Brain microvascular endothelial cell (primary cell): ENCODE results near the gene LCAT.

Experiments
- DNase-seq: peaks from one replicate; pipeline ENCODE4 v3.0.0-alpha.2; 2020
- H3K27ac ChIP-seq: fragments of 250-450 bp; sonication (Bioruptor Pico); 2 replicates; pipeline ENCODE4 v1.5.1; 2020; ENCODE audit warnings: mild to moderate bottlenecking, moderate library complexity
- H3K27me3 ChIP-seq: fragments of 250-450 bp; sonication (Bioruptor Pico); replicated peaks from 2 replicates; pipeline ENCODE4 v1.5.1; 2020; ENCODE audit warnings: mild to moderate bottlenecking
- H3K36me3 ChIP-seq: fragments of 250-450 bp; sonication (Bioruptor Pico); replicated peaks from 2 replicates; pipeline ENCODE4 v1.5.1; 2020; ENCODE audit warnings: mild to moderate bottlenecking
- H3K4me3 ChIP-seq: 2 replicates; pipeline ENCODE4 v1.5.1; 2011; ENCODE audit warnings: low read depth, mild to moderate bottlenecking, control low read depth, low read length, moderate library complexity
- in situ Hi-C: cut with HindIII; loops from 2 replicates; pipeline ENCODE4 v1.10.0; 2017; ENCODE audit warnings: low sequenced_read_pairs, low pct_ligation_motif_present
- TF ChIP-seq, protein P1 (sequence below): IDR thresholded peaks from 2 replicates; pipeline ENCODE4 v1.5.1; 2011; ENCODE audit warnings: low read depth, mild to moderate bottlenecking, moderate library complexity, low read length, control low read depth, inconsistent platforms; ENCODE audit errors: missing control alignments

LCAT gene

DNA sequence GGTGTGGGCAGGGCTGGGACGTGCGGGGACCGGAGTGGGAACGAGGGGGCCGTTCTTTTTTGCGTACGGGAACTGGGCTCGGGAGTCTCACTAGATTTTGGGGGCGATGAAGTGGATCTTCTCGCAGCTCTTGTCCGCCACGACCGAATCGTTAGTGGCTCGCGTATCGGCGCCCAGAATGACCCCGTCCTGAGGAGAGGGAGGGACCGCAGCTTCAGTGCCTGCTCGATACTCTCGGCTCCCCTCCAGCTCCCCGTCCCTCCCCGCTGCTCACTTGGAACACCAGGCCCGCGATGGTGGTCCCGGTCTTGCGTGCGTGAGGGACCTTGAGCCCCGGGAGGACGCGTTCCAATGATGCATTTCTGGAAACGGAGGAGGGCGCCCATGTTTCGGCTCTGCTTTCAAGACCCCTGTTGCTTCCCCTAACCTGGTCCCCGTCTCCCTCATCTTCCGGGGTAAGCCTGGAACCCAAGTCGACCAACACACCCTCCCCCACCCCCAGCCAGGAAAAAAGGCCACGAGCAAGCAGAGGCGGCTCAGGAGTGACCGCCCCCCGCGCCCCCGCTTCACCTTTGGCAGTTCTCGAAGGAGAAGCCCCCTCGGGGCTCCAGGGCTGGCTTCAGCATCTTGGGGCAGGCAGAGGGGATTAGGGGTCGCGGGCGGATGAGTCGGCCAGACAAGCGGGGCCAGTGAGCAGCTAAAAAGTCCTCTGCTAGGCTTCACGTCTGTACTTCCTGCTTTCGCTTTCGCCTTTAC is 7.6 kb downstream of the LCAT start, which contains the start of gene PSMB10:
TSS of gene PSMB10 (minus strand) at position 727 of the 756 bp plus-strand sequence. CDS start at position 626, 101 bp downstream.
- in situ Hi-C loops, result no loop called here
- TF ChIP-seq, protein P1, sequence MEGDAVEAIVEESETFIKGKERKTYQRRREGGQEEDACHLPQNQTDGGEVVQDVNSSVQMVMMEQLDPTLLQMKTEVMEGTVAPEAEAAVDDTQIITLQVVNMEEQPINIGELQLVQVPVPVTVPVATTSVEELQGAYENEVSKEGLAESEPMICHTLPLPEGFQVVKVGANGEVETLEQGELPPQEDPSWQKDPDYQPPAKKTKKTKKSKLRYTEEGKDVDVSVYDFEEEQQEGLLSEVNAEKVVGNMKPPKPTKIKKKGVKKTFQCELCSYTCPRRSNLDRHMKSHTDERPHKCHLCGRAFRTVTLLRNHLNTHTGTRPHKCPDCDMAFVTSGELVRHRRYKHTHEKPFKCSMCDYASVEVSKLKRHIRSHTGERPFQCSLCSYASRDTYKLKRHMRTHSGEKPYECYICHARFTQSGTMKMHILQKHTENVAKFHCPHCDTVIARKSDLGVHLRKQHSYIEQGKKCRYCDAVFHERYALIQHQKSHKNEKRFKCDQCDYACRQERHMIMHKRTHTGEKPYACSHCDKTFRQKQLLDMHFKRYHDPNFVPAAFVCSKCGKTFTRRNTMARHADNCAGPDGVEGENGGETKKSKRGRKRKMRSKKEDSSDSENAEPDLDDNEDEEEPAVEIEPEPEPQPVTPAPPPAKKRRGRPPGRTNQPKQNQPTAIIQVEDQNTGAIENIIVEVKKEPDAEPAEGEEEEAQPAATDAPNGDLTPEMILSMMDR, result no peak
- peak within 1 kb of the TSS; percentile 99 for H3K4me3 ChIP-seq
- peaks cover 20% of the 10 kb centered on the region for H3K36me3 ChIP-seq
- DNase-seq, result peak; percentile 65
- H3K27ac ChIP-seq, result peak within 1 kb of the TSS; percentile 65
- H3K27me3 ChIP-seq, result no peaks in the 10 kb centered on the region

DNA sequence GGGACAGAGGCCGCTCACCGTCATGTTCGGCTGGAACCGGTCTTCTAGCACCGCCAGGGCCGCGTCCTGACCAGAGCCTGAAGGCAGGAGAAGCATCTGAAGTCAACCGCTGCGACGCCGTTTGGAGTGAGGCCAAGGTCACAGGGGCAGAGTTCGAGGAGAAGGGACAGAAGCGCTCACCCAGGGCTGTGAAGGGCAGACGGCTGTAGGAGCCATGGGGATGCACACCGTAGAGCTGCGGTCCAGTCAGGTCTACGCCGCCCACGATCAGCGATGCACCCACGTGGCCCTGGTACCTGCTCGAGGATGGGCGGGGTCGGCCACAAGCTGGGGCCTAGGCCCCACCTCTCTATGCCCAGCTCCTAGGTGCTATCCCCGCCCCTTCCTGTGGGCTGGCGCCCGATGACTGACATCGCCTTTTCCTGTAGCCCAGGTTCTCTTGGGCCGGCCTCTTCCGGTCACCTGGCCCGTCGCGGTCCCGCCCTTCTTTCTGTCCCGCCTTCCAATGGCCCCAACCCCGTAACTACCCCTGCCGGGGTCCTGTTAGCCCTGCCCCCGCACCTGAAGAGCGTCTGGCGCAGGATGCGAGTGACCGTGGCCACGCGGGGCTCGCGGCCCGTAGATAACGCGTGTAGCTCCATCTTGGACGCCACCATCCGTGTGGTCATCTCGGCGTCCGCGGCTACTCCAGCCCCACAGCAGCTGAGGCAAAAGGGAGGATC is 8.4 kb downstream of the LCAT start:
- TF ChIP-seq, protein P1, result no peak
- H3K4me3 ChIP-seq, result peak overlapping the region; percentile 99
- H3K27ac ChIP-seq, result peak overlapping the region; percentile 65
- H3K27me3 ChIP-seq, result no peaks in the 10 kb centered on the region
- peak; percentile 88 for DNase-seq
- H3K36me3 ChIP-seq, result peaks cover 14% of the 10 kb centered on the region
- in situ Hi-C loops, result no loop called here

DNA sequence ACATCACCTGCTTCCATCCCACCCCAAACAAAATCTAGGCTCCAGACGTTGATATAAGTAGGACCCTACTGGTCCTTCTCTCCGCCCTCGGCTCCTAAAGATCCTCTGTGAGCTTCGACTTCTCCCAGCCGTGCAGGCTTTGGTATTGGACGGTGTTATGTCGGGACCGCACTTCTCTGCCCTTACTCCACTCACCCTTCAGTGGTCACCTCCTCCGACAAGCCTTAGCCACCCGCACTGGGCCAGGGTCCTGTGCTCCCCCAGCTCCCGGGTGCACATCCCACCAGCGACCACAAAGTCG is 8.9 kb downstream of the LCAT start:
- DNase-seq, result no peak
- Histone ChIP-seq H3K36me3 (peaks cover 12% of the 10 kb centered on the region), H3K27ac (no peak overlapping the region), H3K27me3 (no peaks in the 10 kb centered on the region), H3K4me3 (peak overlapping the region; percentile 99)
- in situ Hi-C loops, result no loop called here
- TF ChIP-seq, protein P1, result no peak

DNA sequence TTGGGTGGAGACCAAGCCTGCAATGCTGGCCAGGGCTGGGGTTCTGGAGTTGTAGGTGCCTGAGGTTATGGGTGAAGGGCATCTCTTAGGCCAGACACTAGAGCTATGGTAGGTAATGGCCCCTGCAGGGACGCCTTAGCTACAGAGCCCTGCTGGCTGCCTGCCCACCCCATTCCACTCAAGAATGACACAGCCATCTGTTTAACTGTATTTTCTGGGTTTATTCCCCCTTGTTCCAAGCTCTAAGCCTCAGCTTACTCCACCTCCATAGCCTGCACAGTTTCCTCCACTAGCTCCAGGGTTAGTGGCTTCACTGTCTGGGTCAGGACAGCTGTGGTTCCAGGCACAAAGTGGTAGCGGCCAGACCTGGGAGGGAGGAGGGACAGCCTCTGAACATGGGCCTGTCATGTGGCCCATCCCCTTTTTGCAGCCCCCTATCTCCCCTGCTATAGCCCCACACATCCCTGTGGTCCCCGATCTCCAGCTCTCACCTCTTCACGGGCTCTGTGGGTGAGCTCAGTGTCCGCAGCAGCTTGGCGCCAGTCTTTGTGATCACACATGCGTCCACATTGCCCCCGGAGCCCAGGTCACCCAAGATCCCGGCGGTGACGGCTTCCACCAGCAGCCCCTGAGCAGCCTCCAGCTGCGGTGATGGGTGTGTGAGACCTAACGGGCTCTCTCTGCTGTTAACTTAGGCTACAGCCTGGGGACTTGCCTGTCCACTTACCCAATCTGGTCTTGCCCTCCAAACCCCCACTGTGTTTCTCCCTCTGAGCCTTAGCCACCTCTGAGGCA is 9.4 kb downstream of the LCAT start:
- TF ChIP-seq, protein P1, result no peak
- Histone ChIP-seq H3K27ac (no peak overlapping the region), H3K4me3 (peak overlapping the region; percentile 99), H3K36me3 (peaks cover 7% of the 10 kb centered on the region), H3K27me3 (no peaks in the 10 kb centered on the region)
- DNase-seq, result no peak
- in situ Hi-C loops, result no loop called here

DNA sequence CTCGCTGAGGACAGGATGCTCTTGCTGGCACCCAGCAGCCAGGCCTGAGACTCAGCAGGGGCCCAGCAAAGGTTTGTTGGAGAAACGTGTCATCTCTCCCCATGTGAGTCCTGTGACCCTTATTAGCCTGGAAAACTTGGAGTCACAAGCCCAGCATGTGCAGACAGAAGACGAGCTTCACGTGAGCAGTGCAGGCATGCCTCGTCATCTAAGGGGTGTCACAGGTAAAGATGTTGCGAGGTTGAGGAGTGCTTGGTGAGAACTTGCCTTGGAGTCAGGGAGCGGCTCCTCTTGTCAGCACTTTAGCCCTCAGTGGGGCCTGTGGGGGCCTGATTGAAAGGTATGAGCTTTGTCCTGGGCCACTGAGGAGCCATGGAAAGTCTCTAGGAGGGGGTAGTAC is 10.1 kb downstream of the LCAT start:
- in situ Hi-C loops, result no loop called here
- Histone ChIP-seq H3K27me3 (no peaks in the 10 kb centered on the region), H3K36me3 (peaks cover 8% of the 10 kb centered on the region), H3K4me3 (no peak overlapping the region), H3K27ac (no peak overlapping the region)
- TF ChIP-seq, protein P1, result no peak
- DNase-seq, result no peak
